Measurements from ENCODE around the gene NPAS4.

- TF ChIP-seq, protein P1, sequence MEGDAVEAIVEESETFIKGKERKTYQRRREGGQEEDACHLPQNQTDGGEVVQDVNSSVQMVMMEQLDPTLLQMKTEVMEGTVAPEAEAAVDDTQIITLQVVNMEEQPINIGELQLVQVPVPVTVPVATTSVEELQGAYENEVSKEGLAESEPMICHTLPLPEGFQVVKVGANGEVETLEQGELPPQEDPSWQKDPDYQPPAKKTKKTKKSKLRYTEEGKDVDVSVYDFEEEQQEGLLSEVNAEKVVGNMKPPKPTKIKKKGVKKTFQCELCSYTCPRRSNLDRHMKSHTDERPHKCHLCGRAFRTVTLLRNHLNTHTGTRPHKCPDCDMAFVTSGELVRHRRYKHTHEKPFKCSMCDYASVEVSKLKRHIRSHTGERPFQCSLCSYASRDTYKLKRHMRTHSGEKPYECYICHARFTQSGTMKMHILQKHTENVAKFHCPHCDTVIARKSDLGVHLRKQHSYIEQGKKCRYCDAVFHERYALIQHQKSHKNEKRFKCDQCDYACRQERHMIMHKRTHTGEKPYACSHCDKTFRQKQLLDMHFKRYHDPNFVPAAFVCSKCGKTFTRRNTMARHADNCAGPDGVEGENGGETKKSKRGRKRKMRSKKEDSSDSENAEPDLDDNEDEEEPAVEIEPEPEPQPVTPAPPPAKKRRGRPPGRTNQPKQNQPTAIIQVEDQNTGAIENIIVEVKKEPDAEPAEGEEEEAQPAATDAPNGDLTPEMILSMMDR (IDR thresholded peaks at IDR 0.05) = no peak
- TF ChIP-seq POLR2A (IDR thresholded peaks at IDR 0.05) = no peak
Observed at GRCh38 chr11:66472054-66472453, 51.2 kb downstream of the NPAS4 start.

All from testis (tissue), 2 donors.